ENCODE results near the gene RNF125.

- TF ChIP-seq GATA3 (IDR thresholded peaks at IDR 0.05; ENCODE audit: low read depth, low read length) (no peak), GATA2 (IDR thresholded peaks at IDR 0.05; ENCODE audit: low read depth, low read length) (no peak)
These were observed 8.0 kb downstream of the RNF125 start for GRCh38 chr18:32026491-32027086.

All from SH-SY5Y (cell line).